ENCODE results near the gene ASB1. TPM values are rescaled to one million over a fixed set of nuclear protein-coding genes. Genes with fewer than 3 reads are reported as not detected.

Gene ASB1
- total RNA-seq, 1 experiment from 2014 or later = 46.0 TPM

DNA sequence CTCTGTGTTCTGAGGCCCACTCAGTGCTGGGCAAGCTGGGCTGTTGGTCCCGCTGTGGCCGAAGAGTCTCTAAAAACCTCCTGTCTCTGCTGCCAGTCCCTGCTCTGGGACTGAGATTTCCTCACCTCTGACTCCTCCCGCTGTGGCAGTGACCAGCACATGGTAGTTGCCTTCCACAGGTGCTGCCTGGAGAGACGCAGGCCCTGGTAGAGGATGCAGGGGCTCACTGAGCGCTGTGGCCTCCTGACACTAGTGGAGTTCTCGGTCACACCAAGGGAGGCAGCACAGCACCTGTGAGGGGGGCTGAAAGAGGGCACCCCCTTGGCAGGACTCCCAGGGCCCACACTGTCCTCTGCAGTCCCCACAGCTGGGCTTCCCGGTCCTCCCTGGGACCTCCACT is 3.8 kb upstream of the ASB1 start:
- Histone ChIP-seq H4K8ac (replicated peaks; ENCODE audit: insufficient read length, low read depth, low read length) (no peak overlapping the region), H3K9me3 (ENCODE audit: control insufficient read depth, low read depth, low read length) (no peaks in the 10 kb centered on the region), H3K9ac (ENCODE audit: extremely low read depth, insufficient read length, low read length) (no peak overlapping the region), H4K91ac (ENCODE audit: insufficient read length, low read depth, low read length) (no peak overlapping the region), H3K14ac (ENCODE audit: insufficient read depth, low read length) (no peak overlapping the region; the same call in 1 of the 2 replicates), H2AK5ac (ENCODE audit: insufficient read length, low read length) (no peak overlapping the region), H3K56ac (ENCODE audit: insufficient read length, low read depth, low read length) (no peak overlapping the region), H2AFZ (ENCODE audit: low read length) (no peak overlapping the region), H3K27me3 (ENCODE audit: insufficient read depth, low read length) (no peaks in the 10 kb centered on the region), H2BK12ac (ENCODE audit: insufficient read length, low read depth, low read length) (no peak overlapping the region), H3K23ac (ENCODE audit: insufficient read length, low read depth, low read length) (no peak overlapping the region), H3K27ac (ENCODE audit: insufficient read length, low read depth, low read length) (no peak overlapping the region), H3K23me2 (ENCODE audit: insufficient read length, low read depth, low read length, poor library complexity, severe bottlenecking) (peaks cover 7% of the 10 kb centered on the region), H3K4ac (ENCODE audit: low read depth, low read length) (no peak overlapping the region), H3T11ph (ENCODE audit: low read length) (no peak overlapping the region), H3K79me1 (ENCODE audit: insufficient read depth, low read depth, low read length, poor library complexity, severe bottlenecking) (no peaks in the 10 kb centered on the region), H2BK15ac (ENCODE audit: low read depth, low read length) (no peak overlapping the region), H3K79me2 (ENCODE audit: insufficient read depth, low read length) (peaks cover 7% of the 10 kb centered on the region; the same call in 1 of the 2 replicates), H3K4me1 (ENCODE audit: insufficient read depth, low read length) (no peaks in the 10 kb centered on the region; the same call in 1 of the 2 replicates), H4K20me1 (ENCODE audit: control insufficient read depth, insufficient read depth, insufficient read length) (no peaks in the 10 kb centered on the region), H4K5ac (ENCODE audit: insufficient read length, low read depth, low read length) (no peak overlapping the region), H2BK120ac (ENCODE audit: low read depth, low read length, poor library complexity, severe bottlenecking) (no peak overlapping the region), H3K18ac (ENCODE audit: insufficient read length, low read depth, low read length) (no peak overlapping the region), H3K4me2 (ENCODE audit: insufficient read depth, insufficient read length, low read length) (no peak overlapping the region), H2BK5ac (ENCODE audit: insufficient read length, low read length) (no peak overlapping the region), H2BK20ac (ENCODE audit: low read depth, low read length, poor library complexity, severe bottlenecking) (no peak overlapping the region)
- Mint-ChIP-seq H3K27me3 (ENCODE audit: low read depth) (no peaks in the 10 kb centered on the region; the same call in 1 of the 2 replicates), H3K27ac (no peak overlapping the region), H3K36me3 (ENCODE audit: insufficient read depth in 1 of 3, low read depth in 3 of 3) (peaks cover 0 to 2% (median 1%) of the 10 kb centered on the region in 3 experiments; a peak in 1 of 7 replicates), H3K4me3 (no peak overlapping the region), H3K9me3 (no peaks in the 10 kb centered on the region), H3K4me1 (peaks cover 35 to 38% of the 10 kb centered on the region in 2 experiments)
- WGBS (ENCODE audit: extremely low coverage, insufficient read length, low lambda C conversion rate) = no CpG with 5 or more reads among the region's 7 CpGs
- TF ChIP-seq, protein P1, sequence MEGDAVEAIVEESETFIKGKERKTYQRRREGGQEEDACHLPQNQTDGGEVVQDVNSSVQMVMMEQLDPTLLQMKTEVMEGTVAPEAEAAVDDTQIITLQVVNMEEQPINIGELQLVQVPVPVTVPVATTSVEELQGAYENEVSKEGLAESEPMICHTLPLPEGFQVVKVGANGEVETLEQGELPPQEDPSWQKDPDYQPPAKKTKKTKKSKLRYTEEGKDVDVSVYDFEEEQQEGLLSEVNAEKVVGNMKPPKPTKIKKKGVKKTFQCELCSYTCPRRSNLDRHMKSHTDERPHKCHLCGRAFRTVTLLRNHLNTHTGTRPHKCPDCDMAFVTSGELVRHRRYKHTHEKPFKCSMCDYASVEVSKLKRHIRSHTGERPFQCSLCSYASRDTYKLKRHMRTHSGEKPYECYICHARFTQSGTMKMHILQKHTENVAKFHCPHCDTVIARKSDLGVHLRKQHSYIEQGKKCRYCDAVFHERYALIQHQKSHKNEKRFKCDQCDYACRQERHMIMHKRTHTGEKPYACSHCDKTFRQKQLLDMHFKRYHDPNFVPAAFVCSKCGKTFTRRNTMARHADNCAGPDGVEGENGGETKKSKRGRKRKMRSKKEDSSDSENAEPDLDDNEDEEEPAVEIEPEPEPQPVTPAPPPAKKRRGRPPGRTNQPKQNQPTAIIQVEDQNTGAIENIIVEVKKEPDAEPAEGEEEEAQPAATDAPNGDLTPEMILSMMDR (conservative IDR thresholded peaks at IDR 0.05) = no peak
- no peak for DNase-seq
